ENCODE measurements around the gene OGFR.

- TF ChIP-seq HDGF (IDR thresholded peaks at IDR 0.05; ENCODE audit: borderline replicate concordance) (no peak), L3MBTL2 (conservative IDR thresholded peaks at IDR 0.05) (no peak), SP1 (IDR thresholded peaks at IDR 0.05) (no peak), BHLHE40 (IDR thresholded peaks at IDR 0.05; ENCODE audit: borderline replicate concordance) (no peak), ELF4 (IDR thresholded peaks at IDR 0.05) (no peak), ZNF384 (IDR thresholded peaks at IDR 0.05) (no peak), ARNT (IDR thresholded peaks at IDR 0.05) (no peak), CTBP1 (IDR thresholded peaks at IDR 0.05; ENCODE audit: borderline replicate concordance) (no peak)
These were observed 28.3 kb downstream of the OGFR start for GRCh38 chr20:62832951-62833391.

All from HEK293T (cell line).